Measurements from ENCODE around the gene FAM47E. TPM values are rescaled to one million over a fixed set of nuclear protein-coding genes. Genes with fewer than 3 reads are reported as not detected.
"Not testable (repeated sequence)": the region's sequence is repeated elsewhere in the genome, so short reads cannot be mapped to it uniquely, and the experiment has no call there.

FAM47E gene
- total RNA-seq, 2 donors from 2014 or later, result not detected

DNA sequence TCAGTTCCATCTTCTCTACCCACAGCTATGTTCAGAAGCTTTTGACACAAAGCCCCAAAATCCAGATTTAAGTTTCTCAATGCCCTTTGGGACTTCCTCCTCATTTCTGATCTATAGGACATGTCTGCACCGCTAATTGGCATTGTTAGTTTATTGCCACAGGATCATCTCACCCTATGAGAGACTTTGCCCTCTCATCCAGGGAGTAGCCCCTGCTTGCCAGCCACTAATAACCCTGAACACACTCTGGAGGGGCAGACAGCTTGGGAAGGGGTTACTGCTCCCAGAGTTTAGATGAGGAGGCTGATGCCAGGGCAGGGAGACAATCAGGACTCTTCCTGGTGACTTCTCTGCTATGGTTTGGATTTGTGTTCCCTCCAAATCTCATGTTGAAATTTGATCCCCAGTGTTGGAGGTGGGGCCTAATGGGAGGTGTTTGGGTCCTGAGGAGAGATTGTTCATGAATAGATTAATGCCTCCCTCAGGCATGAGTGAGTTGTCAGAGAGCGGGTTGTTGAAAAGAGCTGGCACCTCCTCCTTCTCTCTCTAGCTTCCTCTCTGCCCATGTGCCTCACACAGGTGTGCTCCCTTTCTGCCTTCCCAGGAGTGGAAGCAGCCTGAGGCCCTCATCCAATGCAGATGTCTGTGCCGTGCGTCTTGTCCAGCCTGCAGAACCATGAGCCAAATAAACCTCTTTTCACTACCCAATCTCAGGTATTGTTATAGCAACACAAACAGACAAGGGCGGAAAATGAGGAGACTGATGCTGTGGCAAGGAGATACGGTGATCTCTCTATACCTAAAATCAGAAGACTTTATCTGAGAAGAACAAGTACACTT, 34.3 kb upstream of the FAM47E start:
- DNase-seq (ENCODE audit: low spot score in 2 of 2) (no peak), ATAC-seq (no peak)
- no peak overlapping the region for H3K27ac Mint-ChIP-seq
- peaks cover 0 to 4% of the 10 kb centered on the region in 2 donors for H3K36me3 Mint-ChIP-seq
- H3K9me3 Mint-ChIP-seq, result no peaks in the 10 kb centered on the region

GRCh38 chr4:76219299-76220055, 32.0 kb upstream of the FAM47E start:
- Mint-ChIP-seq H3K27ac (no peak overlapping the region), H3K36me3 (no peaks in the 10 kb centered on the region), H3K9me3 (no peaks in the 10 kb centered on the region)
- no peak for ATAC-seq
- DNase-seq (ENCODE audit: low spot score in 2 of 2), result no peak

DNA sequence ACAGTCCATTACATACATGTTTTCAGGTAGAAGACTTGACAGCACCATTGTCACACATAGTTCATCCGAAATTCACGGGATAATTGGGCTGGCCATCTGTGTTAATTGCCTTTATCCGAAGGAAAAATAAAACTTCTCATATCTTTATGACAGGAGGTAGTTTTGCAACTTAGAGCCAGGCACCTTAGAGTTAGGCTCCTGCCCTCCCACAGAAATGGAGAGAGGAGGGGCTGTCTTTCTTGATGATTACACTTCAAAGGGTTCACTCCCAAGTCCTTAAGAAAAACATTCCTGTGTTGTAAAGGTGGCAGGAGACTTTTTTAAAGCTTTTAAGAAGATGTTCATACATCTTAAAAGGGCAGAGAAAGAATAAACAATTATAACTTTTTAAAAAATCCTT, 27.4 kb upstream of the FAM47E start:
- DNase-seq (ENCODE audit: low spot score in 2 of 2), result no peak
- Mint-ChIP-seq H3K27ac (no peak overlapping the region), H3K36me3 (peaks cover 6 to 11% of the 10 kb centered on the region in 2 donors), H3K9me3 (peaks cover 11 to 14% of the 10 kb centered on the region in 2 donors)
- no peak for ATAC-seq

GRCh38 chr4:76226418-76226817, 25.1 kb upstream of the FAM47E start:
- Mint-ChIP-seq H3K27ac (no peak overlapping the region), H3K9me3 (peaks cover 15 to 19% of the 10 kb centered on the region in 2 donors), H3K36me3 (peaks cover 11 to 18% of the 10 kb centered on the region in 2 donors)
- no peak for DNase-seq (ENCODE audit: low spot score in 2 of 2)
- no peak for ATAC-seq

DNA sequence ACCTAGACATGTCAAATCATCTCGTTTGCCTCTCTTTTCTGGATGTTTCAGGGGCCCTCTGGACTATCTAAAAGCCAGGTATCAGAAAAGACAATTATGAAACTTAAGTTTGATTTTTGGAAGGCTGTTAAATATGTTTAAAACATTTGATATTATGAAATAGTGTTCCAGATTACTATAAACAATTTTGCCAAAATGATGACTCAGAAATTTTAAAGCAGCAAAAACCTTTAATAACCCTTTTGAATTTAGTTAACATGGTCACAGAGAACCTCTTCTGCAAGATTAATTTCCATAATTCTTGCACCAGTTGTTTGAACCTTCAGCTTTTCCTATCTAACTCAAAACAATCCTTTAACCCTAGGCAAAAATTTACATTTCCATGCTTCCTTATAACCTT, 18.8 kb upstream of the FAM47E start:
- peaks cover 13 to 17% of the 10 kb centered on the region in 2 donors for H3K9me3 Mint-ChIP-seq
- ATAC-seq (no peak), DNase-seq (ENCODE audit: low spot score in 2 of 2) (no peak)
- peaks cover 11 to 14% of the 10 kb centered on the region in 2 donors for H3K36me3 Mint-ChIP-seq
- no peak overlapping the region for H3K27ac Mint-ChIP-seq

- Mint-ChIP-seq H3K9me3 (peaks cover 11 to 17% of the 10 kb centered on the region in 2 donors), H3K36me3 (peaks cover 11 to 14% of the 10 kb centered on the region in 2 donors), H3K27ac (no peak overlapping the region)
- DNase-seq (ENCODE audit: low spot score in 2 of 2), result no peak
- no peak for ATAC-seq
Observed at GRCh38 chr4:76233083-76233482, 18.4 kb upstream of the FAM47E start.

DNA sequence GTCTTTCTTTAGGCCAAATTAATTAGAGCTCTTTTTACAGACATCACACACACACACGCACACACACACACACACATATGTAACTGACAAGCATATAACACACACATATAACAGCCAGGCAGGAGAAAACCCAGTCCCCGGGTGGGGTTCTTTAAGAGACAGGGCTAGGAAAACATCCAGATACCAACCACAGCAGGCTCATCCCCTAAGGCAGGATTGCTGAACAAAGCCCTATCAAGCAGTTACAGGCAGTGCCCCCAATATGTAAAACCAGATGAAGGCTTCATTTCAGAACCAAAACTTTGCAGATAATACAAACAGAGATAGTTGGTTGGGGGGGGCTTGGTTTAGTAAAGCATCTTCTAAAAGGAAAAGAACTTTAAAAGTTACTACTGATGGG, 18.0 kb upstream of the FAM47E start:
- ATAC-seq (no peak), DNase-seq (ENCODE audit: low spot score in 2 of 2) (no peak)
- Mint-ChIP-seq H3K36me3 (peaks cover 11 to 14% of the 10 kb centered on the region in 2 donors), H3K9me3 (peaks cover 11 to 17% of the 10 kb centered on the region in 2 donors), H3K27ac (no peak overlapping the region)

GRCh38 chr4:76233967-76234678, 17.4 kb upstream of the FAM47E start:
- Mint-ChIP-seq H3K27ac (no peak overlapping the region), H3K9me3 (peaks cover 8 to 11% of the 10 kb centered on the region in 2 donors), H3K36me3 (peaks cover 6 to 8% of the 10 kb centered on the region in 2 donors)
- DNase-seq (ENCODE audit: low spot score in 2 of 2) (no peak), ATAC-seq (no peak)

DNA sequence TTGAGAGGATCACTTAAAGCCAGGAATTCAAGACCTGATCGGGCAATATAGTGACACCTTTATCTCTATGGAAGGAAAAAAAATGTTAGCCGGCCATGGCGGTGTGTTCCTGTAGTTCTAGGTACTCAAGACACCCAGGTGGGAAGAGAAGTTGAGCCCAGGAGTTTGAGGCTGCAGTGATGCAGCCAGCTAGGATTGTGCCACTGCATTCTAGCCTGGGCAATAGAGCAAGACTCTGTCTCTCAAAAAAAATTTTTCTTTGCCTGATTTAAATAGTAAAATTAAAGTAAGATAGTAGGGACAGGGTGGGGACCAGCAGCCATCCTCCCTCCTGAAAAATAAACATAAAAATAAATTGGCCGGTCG, 16.9 kb upstream of the FAM47E start:
- Mint-ChIP-seq H3K9me3 (peaks cover 3 to 10% of the 10 kb centered on the region in 2 donors), H3K27ac (no peak overlapping the region), H3K36me3 (peaks cover under 1 to 4% of the 10 kb centered on the region in 2 donors)
- DNase-seq (ENCODE audit: low spot score in 2 of 2) (no peak), ATAC-seq (no peak)

DNA sequence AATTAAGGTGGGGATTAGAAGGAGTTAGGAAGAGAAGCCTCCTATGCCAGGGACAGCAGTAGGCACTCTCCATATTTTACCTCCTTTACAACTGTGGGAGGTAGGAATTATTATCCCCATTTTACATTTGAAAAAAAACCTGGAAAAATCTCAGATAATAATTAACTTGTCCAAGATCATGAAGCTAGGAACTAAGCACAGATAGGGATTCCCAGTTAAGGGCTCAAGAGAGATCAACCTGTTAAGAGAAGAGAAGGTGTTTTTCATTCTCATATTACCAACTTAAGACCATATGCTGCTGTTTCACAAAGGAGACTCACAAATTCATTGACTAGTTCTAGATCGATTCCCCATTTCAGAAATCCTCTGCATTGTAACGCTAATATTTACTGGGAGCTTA, 16.1 kb upstream of the FAM47E start:
- H3K36me3 Mint-ChIP-seq, result peaks cover 6 to 7% of the 10 kb centered on the region in 2 donors
- ATAC-seq (no peak), DNase-seq (ENCODE audit: low spot score in 2 of 2) (no peak)
- peaks cover 6 to 11% of the 10 kb centered on the region in 2 donors for H3K9me3 Mint-ChIP-seq
- peak overlapping the region in 1 of 2 donors; percentile 44 for H3K27ac Mint-ChIP-seq

DNA sequence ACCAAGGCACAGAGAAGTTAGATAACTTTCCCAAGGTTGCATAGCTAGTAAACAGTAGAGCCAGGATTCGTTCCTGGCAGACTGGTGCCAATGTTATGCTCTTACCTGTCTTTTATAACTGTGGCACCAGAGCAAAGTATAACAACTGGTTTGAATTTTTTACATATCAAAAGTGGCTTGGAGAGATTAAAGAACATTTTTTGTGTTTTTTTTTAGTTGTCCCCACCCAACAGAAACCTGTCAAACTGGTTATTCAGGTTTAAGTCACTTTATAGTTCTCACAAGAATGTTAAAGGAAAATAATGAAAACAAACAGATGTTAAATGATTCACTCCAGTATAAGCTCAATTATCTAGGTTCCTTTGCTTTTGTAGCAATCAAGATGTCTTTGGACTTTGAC, 15.6 kb upstream of the FAM47E start:
- peaks cover 11 to 12% of the 10 kb centered on the region in 2 donors for H3K36me3 Mint-ChIP-seq
- ATAC-seq (no peak), DNase-seq (ENCODE audit: low spot score in 2 of 2) (no peak)
- peaks cover 11% of the 10 kb centered on the region in 2 donors for H3K9me3 Mint-ChIP-seq
- H3K27ac Mint-ChIP-seq, result no peak overlapping the region

DNA sequence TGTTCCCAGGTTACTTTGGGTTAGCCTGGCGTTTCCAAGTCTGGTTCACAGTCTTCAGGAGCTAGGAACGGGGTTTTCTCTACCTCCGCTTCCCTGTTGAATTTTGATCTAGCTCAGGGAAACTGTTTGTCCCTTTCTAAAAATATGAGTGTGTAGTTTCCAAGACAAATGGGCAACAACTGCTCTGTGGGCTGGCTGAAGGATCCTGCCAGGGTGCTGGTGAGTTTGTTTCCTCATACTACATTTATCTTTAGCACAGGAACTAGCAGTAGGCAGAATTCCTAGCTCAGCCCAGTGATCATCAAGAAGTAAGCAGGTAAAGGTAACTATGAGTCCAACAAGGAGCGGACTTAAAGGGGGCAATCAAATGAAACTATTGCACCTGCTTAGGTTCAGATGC, 13.3 kb upstream of the FAM47E start:
- Mint-ChIP-seq H3K36me3 (peaks cover 14 to 15% of the 10 kb centered on the region in 2 donors), H3K27ac (no peak overlapping the region), H3K9me3 (peaks cover 11 to 12% of the 10 kb centered on the region in 2 donors)

DNA sequence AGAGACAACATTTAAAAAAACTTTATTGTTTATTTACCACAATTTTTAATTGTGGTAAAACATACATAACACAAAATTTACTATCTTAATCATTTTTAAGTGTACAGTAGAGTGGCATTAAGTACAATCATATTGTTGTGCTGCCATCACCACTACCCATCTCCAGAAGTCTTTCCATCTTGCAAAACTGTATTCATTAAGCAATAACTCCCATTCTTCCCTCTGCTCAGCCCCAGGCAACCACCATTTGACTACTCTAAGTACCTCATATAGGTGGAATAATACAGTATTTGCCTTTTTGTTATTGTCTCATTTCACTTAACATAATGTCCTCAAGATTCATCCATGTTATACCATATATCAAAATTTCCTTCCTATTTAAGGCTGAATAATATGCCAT, 12.8 kb upstream of the FAM47E start:
- peaks cover 14 to 15% of the 10 kb centered on the region in 2 donors for H3K36me3 Mint-ChIP-seq
- no peak overlapping the region for H3K27ac Mint-ChIP-seq
- peaks cover 11 to 13% of the 10 kb centered on the region in 2 donors for H3K9me3 Mint-ChIP-seq
- ATAC-seq, result no peak
- DNase-seq (ENCODE audit: low spot score in 2 of 2), result no peak

More for the DNA sequence above, 13.3 kb upstream of the FAM47E start:
- ATAC-seq, result no peak
- DNase-seq (ENCODE audit: low spot score in 2 of 2), result no peak

DNA sequence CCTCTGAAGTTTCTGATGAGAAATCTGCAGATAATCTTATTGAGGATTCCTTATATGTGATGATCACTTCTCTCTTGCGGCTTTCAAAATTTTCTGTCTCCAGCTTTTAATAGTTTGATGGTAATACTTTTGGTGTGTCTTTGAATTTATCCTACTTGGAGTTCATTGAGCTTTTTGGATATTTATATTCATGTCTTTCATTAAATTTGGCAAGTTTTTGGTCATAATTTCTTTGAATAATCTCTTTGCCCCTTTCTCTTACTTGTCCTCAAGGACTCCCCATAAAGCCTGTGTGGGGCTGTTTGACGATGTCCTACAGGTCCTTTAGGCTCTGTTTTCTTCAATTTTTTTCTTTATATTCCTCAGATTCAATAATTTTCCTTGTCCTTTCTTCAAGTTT, 11.3 kb upstream of the FAM47E start:
- Mint-ChIP-seq H3K27ac (no peak overlapping the region), H3K9me3 (peaks cover 11 to 15% of the 10 kb centered on the region in 2 donors), H3K36me3 (peaks cover 14 to 15% of the 10 kb centered on the region in 2 donors)
- ATAC-seq (no peak), DNase-seq (ENCODE audit: low spot score in 2 of 2) (no peak)

GRCh38 chr4:76243877-76244276, 7.6 kb upstream of the FAM47E start:
- ATAC-seq; H3K27ac Mint-ChIP-seq; DNase-seq (ENCODE audit: low spot score in 2 of 2): not testable (repeated sequence)
- Mint-ChIP-seq H3K36me3 (peaks cover 14 to 15% of the 10 kb centered on the region in 2 donors), H3K9me3 (peaks cover 5 to 13% of the 10 kb centered on the region in 2 donors)

- ATAC-seq (no peak), DNase-seq (ENCODE audit: low spot score in 2 of 2) (no peak)
- H3K27ac Mint-ChIP-seq, result no peak overlapping the region
- H3K9me3 Mint-ChIP-seq, result peaks cover 0 to 3% of the 10 kb centered on the region in 2 donors
- H3K36me3 Mint-ChIP-seq, result peaks cover 1 to 2% of the 10 kb centered on the region in 2 donors
Observed at GRCh38 chr4:76246025-76246424, 5.5 kb upstream of the FAM47E start.

- Mint-ChIP-seq H3K9me3 (peaks cover 0 to 3% of the 10 kb centered on the region in 2 donors), H3K27ac (no peak overlapping the region), H3K36me3 (no peaks in the 10 kb centered on the region)
- ATAC-seq (no peak), DNase-seq (ENCODE audit: low spot score in 2 of 2) (no peak)
Observed at GRCh38 chr4:76246852-76247251, 4.7 kb upstream of the FAM47E start.
